Measurements from ENCODE around the gene ACTN1.
A peak's percentile ranks its signal among the peaks of the same experiment; 100 is the strongest.

Gene ACTN1

GRCh38 chr14:68944162-68944561 is 34.9 kb downstream of the ACTN1 start:
- no peaks in the 10 kb centered on the region for H3K36me3 ChIP-seq
- H3K27ac ChIP-seq, result peak overlapping the region; percentile 97
- H3K4me3 ChIP-seq (ENCODE audit: low read depth in 1 of 2, low read length in 1 of 2), result no peak overlapping the region
- H3K4me1 ChIP-seq (ENCODE audit: control insufficient read depth in 1 of 2, insufficient read depth in 1 of 2, low read depth in 1 of 2, low read length in 1 of 2), result peaks cover 98 to 100% of the 10 kb centered on the region in 2 experiments
- H3K9me3 ChIP-seq, result no peaks in the 10 kb centered on the region
- H3K27me3 ChIP-seq, result no peaks in the 10 kb centered on the region
- TF ChIP-seq CTCF (IDR thresholded peaks at IDR 0.05), result no peak

GRCh38 chr14:68943107-68943506 is 36.0 kb downstream of the ACTN1 start:
- Histone ChIP-seq H3K4me1 (ENCODE audit: control insufficient read depth in 1 of 2, insufficient read depth in 1 of 2, low read depth in 1 of 2, low read length in 1 of 2) (peaks cover 98 to 100% of the 10 kb centered on the region in 2 experiments), H3K9me3 (no peaks in the 10 kb centered on the region), H3K36me3 (no peaks in the 10 kb centered on the region), H3K27me3 (no peaks in the 10 kb centered on the region), H3K4me3 (ENCODE audit: low read depth in 1 of 2, low read length in 1 of 2) (no peak overlapping the region), H3K27ac (peak overlapping the region; percentile 97)
- no peak for TF ChIP-seq CTCF (IDR thresholded peaks at IDR 0.05)

- no peak for TF ChIP-seq CTCF (IDR thresholded peaks at IDR 0.05)
- no peaks in the 10 kb centered on the region for H3K36me3 ChIP-seq
- peak overlapping the region; percentile 97 for H3K27ac ChIP-seq
- no peaks in the 10 kb centered on the region for H3K9me3 ChIP-seq
- H3K27me3 ChIP-seq, result no peaks in the 10 kb centered on the region
- peak overlapping the region; percentile 7 to 9 for H3K4me3 ChIP-seq (ENCODE audit: low read depth in 1 of 2, low read length in 1 of 2)
- H3K4me1 ChIP-seq (ENCODE audit: control insufficient read depth in 1 of 2, insufficient read depth in 1 of 2, low read depth in 1 of 2, low read length in 1 of 2), result peaks cover 98 to 100% of the 10 kb centered on the region in 2 experiments
These were observed 36.6 kb downstream of the ACTN1 start for GRCh38 chr14:68942296-68943035.

GRCh38 chr14:68941820-68942219 is 37.3 kb downstream of the ACTN1 start:
- Histone ChIP-seq H3K4me1 (ENCODE audit: control insufficient read depth in 1 of 2, insufficient read depth in 1 of 2, low read depth in 1 of 2, low read length in 1 of 2) (peaks cover 98 to 100% of the 10 kb centered on the region in 2 experiments), H3K27ac (peak overlapping the region; percentile 97)
- TF ChIP-seq CTCF (IDR thresholded peaks at IDR 0.05), result peak; percentile 50

GRCh38 chr14:68940614-68941185 is 38.4 kb downstream of the ACTN1 start:
- H3K27me3 ChIP-seq, result no peaks in the 10 kb centered on the region
- peaks cover 98 to 100% of the 10 kb centered on the region in 2 experiments for H3K4me1 ChIP-seq (ENCODE audit: control insufficient read depth in 1 of 2, insufficient read depth in 1 of 2, low read depth in 1 of 2, low read length in 1 of 2)
- no peaks in the 10 kb centered on the region for H3K36me3 ChIP-seq
- H3K27ac ChIP-seq, result peak overlapping the region; percentile 97
- no peak overlapping the region for H3K4me3 ChIP-seq (ENCODE audit: low read depth in 1 of 2, low read length in 1 of 2)
- TF ChIP-seq CTCF (IDR thresholded peaks at IDR 0.05), result no peak
- no peaks in the 10 kb centered on the region for H3K9me3 ChIP-seq

More at GRCh38 chr14:68941820-68942219, 37.3 kb downstream of the ACTN1 start:
- Histone ChIP-seq H3K4me3 (ENCODE audit: low read depth in 1 of 2, low read length in 1 of 2) (peak overlapping the region; percentile 7 to 9), H3K36me3 (no peaks in the 10 kb centered on the region), H3K27me3 (no peaks in the 10 kb centered on the region), H3K9me3 (no peaks in the 10 kb centered on the region)
